Measurements from ENCODE around the gene MRPS25. TPM values are rescaled to one million over a fixed set of nuclear protein-coding genes. Genes with fewer than 3 reads are reported as not detected.

The MRPS25 gene
- 32.5 and 60.6 TPM in 2 replicates for total RNA-seq (2014; rRNA removed; shearing (Covaris generic); ENCODE audit: low replicate concordance)

GRCh38 chr3:15064835-15065549 is at the start of gene MRPS25:
Gene MRPS25, minus strand, starts transcription at chr3:15065315. Its CDS starts 121 bp downstream, at chr3:15065194.
- peak within 1 kb of the TSS; percentile 87 for H2AFZ ChIP-seq (ENCODE audit: low read length)
- H4K20me1 ChIP-seq (ENCODE audit: insufficient read depth, low read depth, low read length): peaks cover 17% of the 10 kb centered on the region
- H3K27me3 ChIP-seq (ENCODE audit: low read length): no peaks in the 10 kb centered on the region
- peak within 1 kb of the TSS; percentile 79 for H3K4me2 ChIP-seq (ENCODE audit: low read depth, low read length, poor library complexity, severe bottlenecking)
- peaks cover 9% of the 10 kb centered on the region; the same call in 1 of the 2 replicates for H3K36me3 ChIP-seq (ENCODE audit: insufficient read depth, low read length)
- peak within 1 kb of the TSS; percentile 86 for H3K4me3 ChIP-seq (ENCODE audit: low read length)
- peaks cover 32% of the 10 kb centered on the region for H3K79me2 ChIP-seq (ENCODE audit: low read length)
- peak within 1 kb of the TSS; percentile 66 for H3K27ac ChIP-seq (ENCODE audit: low read length)
- H3K9ac ChIP-seq (ENCODE audit: low read length): peak within 1 kb of the TSS; percentile 96
- H3K9me3 ChIP-seq (ENCODE audit: low read length): no peaks in the 10 kb centered on the region
- no peaks in the 10 kb centered on the region for H3K9me2 ChIP-seq (replicated peaks; ENCODE audit: insufficient read depth, low read length)
- H3K4me1 ChIP-seq (ENCODE audit: low read length): peaks cover 18% of the 10 kb centered on the region
- peak; percentile 97 for DNase-seq

- no peak overlapping the region for H3K9ac ChIP-seq (ENCODE audit: low read length)
- H3K27me3 ChIP-seq (ENCODE audit: low read length): no peaks in the 10 kb centered on the region
- H3K36me3 ChIP-seq (ENCODE audit: insufficient read depth, low read length): no peaks in the 10 kb centered on the region
- no peaks in the 10 kb centered on the region for H3K4me1 ChIP-seq (ENCODE audit: low read length)
- no peaks in the 10 kb centered on the region for H3K9me2 ChIP-seq (replicated peaks; ENCODE audit: insufficient read depth, low read length)
- H3K4me2 ChIP-seq (ENCODE audit: low read depth, low read length, poor library complexity, severe bottlenecking): no peak overlapping the region
- H4K20me1 ChIP-seq (ENCODE audit: insufficient read depth, low read depth, low read length): no peaks in the 10 kb centered on the region
- no peak for DNase-seq
- H3K79me2 ChIP-seq (ENCODE audit: low read length): no peaks in the 10 kb centered on the region
- H3K27ac ChIP-seq (ENCODE audit: low read length): no peak overlapping the region
- no peak overlapping the region for H2AFZ ChIP-seq (ENCODE audit: low read length)
- no peaks in the 10 kb centered on the region for H3K9me3 ChIP-seq (ENCODE audit: low read length)
- H3K4me3 ChIP-seq (ENCODE audit: low read length): no peak overlapping the region
These were observed 48.8 kb upstream of the MRPS25 start for GRCh38 chr3:15113884-15114283.

GRCh38 chr3:15113471-15113870 is 48.4 kb upstream of the MRPS25 start:
- Histone ChIP-seq H3K27me3 (ENCODE audit: low read length) (no peaks in the 10 kb centered on the region), H3K9ac (ENCODE audit: low read length) (no peak overlapping the region), H4K20me1 (ENCODE audit: insufficient read depth, low read depth, low read length) (no peaks in the 10 kb centered on the region), H3K36me3 (ENCODE audit: insufficient read depth, low read length) (no peaks in the 10 kb centered on the region), H3K27ac (ENCODE audit: low read length) (no peak overlapping the region), H3K4me1 (ENCODE audit: low read length) (no peaks in the 10 kb centered on the region), H3K4me2 (ENCODE audit: low read depth, low read length, poor library complexity, severe bottlenecking) (no peak overlapping the region), H2AFZ (ENCODE audit: low read length) (no peak overlapping the region), H3K9me3 (ENCODE audit: low read length) (no peaks in the 10 kb centered on the region), H3K9me2 (replicated peaks; ENCODE audit: insufficient read depth, low read length) (no peaks in the 10 kb centered on the region), H3K79me2 (ENCODE audit: low read length) (no peaks in the 10 kb centered on the region), H3K4me3 (ENCODE audit: low read length) (no peak overlapping the region)
- DNase-seq: no peak

- no peak overlapping the region for H3K4me2 ChIP-seq (ENCODE audit: low read depth, low read length, poor library complexity, severe bottlenecking)
- no peaks in the 10 kb centered on the region for H3K79me2 ChIP-seq (ENCODE audit: low read length)
- no peak overlapping the region for H3K27ac ChIP-seq (ENCODE audit: low read length)
- DNase-seq: no peak
- H3K9ac ChIP-seq (ENCODE audit: low read length): no peak overlapping the region
- H3K9me3 ChIP-seq (ENCODE audit: low read length): no peaks in the 10 kb centered on the region
- no peaks in the 10 kb centered on the region for H4K20me1 ChIP-seq (ENCODE audit: insufficient read depth, low read depth, low read length)
- H3K27me3 ChIP-seq (ENCODE audit: low read length): no peaks in the 10 kb centered on the region
- no peaks in the 10 kb centered on the region for H3K4me1 ChIP-seq (ENCODE audit: low read length)
- H2AFZ ChIP-seq (ENCODE audit: low read length): no peak overlapping the region
- H3K9me2 ChIP-seq (replicated peaks; ENCODE audit: insufficient read depth, low read length): no peaks in the 10 kb centered on the region
- H3K36me3 ChIP-seq (ENCODE audit: insufficient read depth, low read length): no peaks in the 10 kb centered on the region
- no peak overlapping the region for H3K4me3 ChIP-seq (ENCODE audit: low read length)
These were observed 46.9 kb upstream of the MRPS25 start for GRCh38 chr3:15112011-15112410.

GRCh38 chr3:15110206-15110605 is 45.1 kb upstream of the MRPS25 start:
- no peaks in the 10 kb centered on the region for H3K9me3 ChIP-seq (ENCODE audit: low read length)
- no peaks in the 10 kb centered on the region for H3K27me3 ChIP-seq (ENCODE audit: low read length)
- no peak overlapping the region for H3K9ac ChIP-seq (ENCODE audit: low read length)
- H3K79me2 ChIP-seq (ENCODE audit: low read length): no peaks in the 10 kb centered on the region
- H2AFZ ChIP-seq (ENCODE audit: low read length): no peak overlapping the region
- no peak for DNase-seq
- no peak overlapping the region for H3K27ac ChIP-seq (ENCODE audit: low read length)
- no peaks in the 10 kb centered on the region for H3K4me1 ChIP-seq (ENCODE audit: low read length)
- H3K9me2 ChIP-seq (replicated peaks; ENCODE audit: insufficient read depth, low read length): no peaks in the 10 kb centered on the region
- no peak overlapping the region for H3K4me2 ChIP-seq (ENCODE audit: low read depth, low read length, poor library complexity, severe bottlenecking)
- no peak overlapping the region for H3K4me3 ChIP-seq (ENCODE audit: low read length)
- H4K20me1 ChIP-seq (ENCODE audit: insufficient read depth, low read depth, low read length): no peaks in the 10 kb centered on the region
- H3K36me3 ChIP-seq (ENCODE audit: insufficient read depth, low read length): no peaks in the 10 kb centered on the region

- Histone ChIP-seq H3K4me2 (ENCODE audit: low read depth, low read length, poor library complexity, severe bottlenecking) (no peak overlapping the region), H3K4me3 (ENCODE audit: low read length) (no peak overlapping the region), H3K9me3 (ENCODE audit: low read length) (no peaks in the 10 kb centered on the region), H3K9me2 (replicated peaks; ENCODE audit: insufficient read depth, low read length) (no peaks in the 10 kb centered on the region), H3K36me3 (ENCODE audit: insufficient read depth, low read length) (no peaks in the 10 kb centered on the region), H3K27me3 (ENCODE audit: low read length) (no peaks in the 10 kb centered on the region), H3K4me1 (ENCODE audit: low read length) (no peaks in the 10 kb centered on the region), H3K9ac (ENCODE audit: low read length) (no peak overlapping the region), H4K20me1 (ENCODE audit: insufficient read depth, low read depth, low read length) (no peaks in the 10 kb centered on the region), H3K79me2 (ENCODE audit: low read length) (no peaks in the 10 kb centered on the region), H2AFZ (ENCODE audit: low read length) (no peak overlapping the region), H3K27ac (ENCODE audit: low read length) (no peak overlapping the region)
- no peak for DNase-seq
These were observed 43.8 kb upstream of the MRPS25 start for GRCh38 chr3:15108869-15109268.

- Histone ChIP-seq H2AFZ (ENCODE audit: low read length) (no peak overlapping the region), H3K4me1 (ENCODE audit: low read length) (no peaks in the 10 kb centered on the region), H3K79me2 (ENCODE audit: low read length) (no peaks in the 10 kb centered on the region), H3K4me3 (ENCODE audit: low read length) (no peak overlapping the region), H3K36me3 (ENCODE audit: insufficient read depth, low read length) (no peaks in the 10 kb centered on the region), H3K27me3 (ENCODE audit: low read length) (no peaks in the 10 kb centered on the region), H3K27ac (ENCODE audit: low read length) (no peak overlapping the region), H3K4me2 (ENCODE audit: low read depth, low read length, poor library complexity, severe bottlenecking) (no peak overlapping the region), H3K9me2 (replicated peaks; ENCODE audit: insufficient read depth, low read length) (no peaks in the 10 kb centered on the region), H3K9me3 (ENCODE audit: low read length) (no peaks in the 10 kb centered on the region), H3K9ac (ENCODE audit: low read length) (no peak overlapping the region), H4K20me1 (ENCODE audit: insufficient read depth, low read depth, low read length) (no peaks in the 10 kb centered on the region)
- DNase-seq: peak; percentile 91
These were observed 43.0 kb upstream of the MRPS25 start for GRCh38 chr3:15108082-15108545.

- Histone ChIP-seq H3K9me2 (replicated peaks; ENCODE audit: insufficient read depth, low read length) (no peaks in the 10 kb centered on the region), H3K4me2 (ENCODE audit: low read depth, low read length, poor library complexity, severe bottlenecking) (no peak overlapping the region), H3K79me2 (ENCODE audit: low read length) (no peaks in the 10 kb centered on the region), H3K27ac (ENCODE audit: low read length) (no peak overlapping the region), H3K4me1 (ENCODE audit: low read length) (peaks cover 5% of the 10 kb centered on the region; the same call in 1 of the 2 replicates), H4K20me1 (ENCODE audit: insufficient read depth, low read depth, low read length) (no peaks in the 10 kb centered on the region), H3K36me3 (ENCODE audit: insufficient read depth, low read length) (no peaks in the 10 kb centered on the region), H3K27me3 (ENCODE audit: low read length) (no peaks in the 10 kb centered on the region), H2AFZ (ENCODE audit: low read length) (no peak overlapping the region), H3K4me3 (ENCODE audit: low read length) (no peak overlapping the region), H3K9ac (ENCODE audit: low read length) (no peak overlapping the region), H3K9me3 (ENCODE audit: low read length) (no peaks in the 10 kb centered on the region)
- peak; percentile 31 for DNase-seq
These were observed 42.2 kb upstream of the MRPS25 start for GRCh38 chr3:15107075-15107947.
